ENCODE results near the gene KCND2.

DNA sequence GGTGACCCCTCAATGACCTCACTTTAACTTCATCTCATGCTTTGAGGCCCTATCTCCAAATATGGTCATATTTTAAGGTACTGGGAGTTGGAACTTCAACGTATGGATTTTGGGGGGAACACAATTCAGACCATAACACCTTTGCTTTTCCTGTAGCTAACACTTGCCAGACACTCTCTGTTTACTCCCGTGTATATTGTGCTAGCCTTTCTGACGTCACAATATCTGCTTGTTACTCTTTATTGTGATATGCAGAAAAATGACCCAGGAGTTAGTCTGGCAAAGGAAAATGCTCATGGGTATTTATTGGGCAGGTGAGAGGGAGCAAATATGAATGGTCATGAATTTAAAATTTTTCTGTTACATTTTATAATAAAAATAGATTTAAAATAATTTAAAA, 45.7 kb upstream of the KCND2 start:
- no peak for TF ChIP-seq POLR2AphosphoS5 (IDR thresholded peaks at IDR 0.05; ENCODE audit: low read depth, low read length)
- TF ChIP-seq, protein P1, sequence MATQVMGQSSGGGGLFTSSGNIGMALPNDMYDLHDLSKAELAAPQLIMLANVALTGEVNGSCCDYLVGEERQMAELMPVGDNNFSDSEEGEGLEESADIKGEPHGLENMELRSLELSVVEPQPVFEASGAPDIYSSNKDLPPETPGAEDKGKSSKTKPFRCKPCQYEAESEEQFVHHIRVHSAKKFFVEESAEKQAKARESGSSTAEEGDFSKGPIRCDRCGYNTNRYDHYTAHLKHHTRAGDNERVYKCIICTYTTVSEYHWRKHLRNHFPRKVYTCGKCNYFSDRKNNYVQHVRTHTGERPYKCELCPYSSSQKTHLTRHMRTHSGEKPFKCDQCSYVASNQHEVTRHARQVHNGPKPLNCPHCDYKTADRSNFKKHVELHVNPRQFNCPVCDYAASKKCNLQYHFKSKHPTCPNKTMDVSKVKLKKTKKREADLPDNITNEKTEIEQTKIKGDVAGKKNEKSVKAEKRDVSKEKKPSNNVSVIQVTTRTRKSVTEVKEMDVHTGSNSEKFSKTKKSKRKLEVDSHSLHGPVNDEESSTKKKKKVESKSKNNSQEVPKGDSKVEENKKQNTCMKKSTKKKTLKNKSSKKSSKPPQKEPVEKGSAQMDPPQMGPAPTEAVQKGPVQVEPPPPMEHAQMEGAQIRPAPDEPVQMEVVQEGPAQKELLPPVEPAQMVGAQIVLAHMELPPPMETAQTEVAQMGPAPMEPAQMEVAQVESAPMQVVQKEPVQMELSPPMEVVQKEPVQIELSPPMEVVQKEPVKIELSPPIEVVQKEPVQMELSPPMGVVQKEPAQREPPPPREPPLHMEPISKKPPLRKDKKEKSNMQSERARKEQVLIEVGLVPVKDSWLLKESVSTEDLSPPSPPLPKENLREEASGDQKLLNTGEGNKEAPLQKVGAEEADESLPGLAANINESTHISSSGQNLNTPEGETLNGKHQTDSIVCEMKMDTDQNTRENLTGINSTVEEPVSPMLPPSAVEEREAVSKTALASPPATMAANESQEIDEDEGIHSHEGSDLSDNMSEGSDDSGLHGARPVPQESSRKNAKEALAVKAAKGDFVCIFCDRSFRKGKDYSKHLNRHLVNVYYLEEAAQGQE (IDR thresholded peaks at IDR 0.05; ENCODE audit: insufficient read depth in 1 of 2, low read depth in 2 of 2, low read length in 2 of 2) = no peak
- TF ChIP-seq TAF1 (IDR thresholded peaks at IDR 0.05; ENCODE audit: borderline replicate concordance, insufficient read depth, low read length) = no peak
- TF ChIP-seq FOXP2 (optimal IDR thresholded peaks at IDR 0.05; ENCODE audit: borderline replicate concordance, extremely low read depth, extremely low read length, insufficient read depth) = no peak

All from PFSK-1 (cell line).